ENCODE data around the gene PPP1R14C.

DNA sequence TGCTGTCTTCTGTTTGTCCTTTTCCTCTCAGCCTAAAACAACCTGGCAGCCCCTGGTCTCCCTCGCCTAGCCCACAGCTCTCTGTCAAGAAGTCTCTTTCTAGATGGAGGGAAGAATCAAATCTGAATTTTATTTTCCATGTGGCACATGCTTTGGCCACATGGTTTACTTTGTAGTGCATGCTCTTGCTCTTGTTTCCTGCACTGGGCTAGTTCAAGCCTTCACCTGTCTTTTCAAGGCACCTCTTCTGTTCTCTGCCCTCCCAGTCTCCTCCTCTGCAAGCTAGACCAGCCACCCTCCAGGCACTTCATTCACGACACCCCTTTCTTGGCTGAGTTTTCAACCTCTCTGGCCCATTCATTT is 7.6 kb downstream of the PPP1R14C start:
- TF ChIP-seq, protein P1, sequence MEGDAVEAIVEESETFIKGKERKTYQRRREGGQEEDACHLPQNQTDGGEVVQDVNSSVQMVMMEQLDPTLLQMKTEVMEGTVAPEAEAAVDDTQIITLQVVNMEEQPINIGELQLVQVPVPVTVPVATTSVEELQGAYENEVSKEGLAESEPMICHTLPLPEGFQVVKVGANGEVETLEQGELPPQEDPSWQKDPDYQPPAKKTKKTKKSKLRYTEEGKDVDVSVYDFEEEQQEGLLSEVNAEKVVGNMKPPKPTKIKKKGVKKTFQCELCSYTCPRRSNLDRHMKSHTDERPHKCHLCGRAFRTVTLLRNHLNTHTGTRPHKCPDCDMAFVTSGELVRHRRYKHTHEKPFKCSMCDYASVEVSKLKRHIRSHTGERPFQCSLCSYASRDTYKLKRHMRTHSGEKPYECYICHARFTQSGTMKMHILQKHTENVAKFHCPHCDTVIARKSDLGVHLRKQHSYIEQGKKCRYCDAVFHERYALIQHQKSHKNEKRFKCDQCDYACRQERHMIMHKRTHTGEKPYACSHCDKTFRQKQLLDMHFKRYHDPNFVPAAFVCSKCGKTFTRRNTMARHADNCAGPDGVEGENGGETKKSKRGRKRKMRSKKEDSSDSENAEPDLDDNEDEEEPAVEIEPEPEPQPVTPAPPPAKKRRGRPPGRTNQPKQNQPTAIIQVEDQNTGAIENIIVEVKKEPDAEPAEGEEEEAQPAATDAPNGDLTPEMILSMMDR (IDR thresholded peaks at IDR 0.05; ENCODE audit: low read depth, low read length): no peak
- TF ChIP-seq EZH2phosphoT487 (IDR thresholded peaks at IDR 0.05; ENCODE audit: low read depth): no peak

Measured in OCI-LY3 (cell line).